DLD1 (cell line): ENCODE measurements around the gene CYP2C8.
"Not testable (repeated sequence)": the region's sequence is repeated elsewhere in the genome, so short reads cannot be mapped to it uniquely, and the experiment has no call there.

Experiments
- in situ Hi-C: cut with HindIII; loops from 2 replicates; pipeline ENCODE4 v1.10.0; 2017; ENCODE audit warnings: low sequenced_read_pairs

CYP2C8 gene

GRCh38 chr10:95069286-95069685 lies at the start of gene CYP2C8:
Gene CYP2C8 (minus strand): TSS chr10:95069497. CDS start chr10:95069402, 95 bp downstream.
- in situ Hi-C loops: no loop called here

GRCh38 chr10:95116869-95117269 lies 47.6 kb upstream of the CYP2C8 start:
- in situ Hi-C loops: no loop called here

GRCh38 chr10:95110823-95111222 lies 41.5 kb upstream of the CYP2C8 start:
- in situ Hi-C loops: not testable (repeated sequence)

- in situ Hi-C loops: no loop called here
Measured at GRCh38 chr10:95097805-95098204, 28.5 kb upstream of the CYP2C8 start.

- in situ Hi-C loops: no loop called here
Measured at GRCh38 chr10:95096143-95096542, 26.8 kb upstream of the CYP2C8 start.

- in situ Hi-C loops: not testable (repeated sequence)
Measured at GRCh38 chr10:95079626-95080025, 10.3 kb upstream of the CYP2C8 start.

- in situ Hi-C loops: no loop called here
Measured at GRCh38 chr10:95077556-95077955, 8.3 kb upstream of the CYP2C8 start.

GRCh38 chr10:95071107-95071660 lies 1.9 kb upstream of the CYP2C8 start:
- in situ Hi-C loops: no loop called here

- in situ Hi-C loops: not testable (repeated sequence)
Measured at GRCh38 chr10:95064125-95064524, 5.2 kb downstream of the CYP2C8 start.

- in situ Hi-C loops: no loop called here
Measured at GRCh38 chr10:95056744-95057363, 12.4 kb downstream of the CYP2C8 start.

GRCh38 chr10:95049919-95050318 lies 19.4 kb downstream of the CYP2C8 start:
- in situ Hi-C loops: no loop called here

GRCh38 chr10:95048206-95048605 lies 21.1 kb downstream of the CYP2C8 start:
- in situ Hi-C loops: no loop called here

GRCh38 chr10:95039281-95039680 lies 30.0 kb downstream of the CYP2C8 start:
- in situ Hi-C loops: no loop called here

- in situ Hi-C loops: no loop called here
Measured at GRCh38 chr10:95035332-95036295, 33.7 kb downstream of the CYP2C8 start.

GRCh38 chr10:95034401-95034800 lies 34.9 kb downstream of the CYP2C8 start:
- in situ Hi-C loops: no loop called here

- in situ Hi-C loops: no loop called here
Measured at GRCh38 chr10:95031656-95032055, 37.6 kb downstream of the CYP2C8 start.

GRCh38 chr10:95026461-95026860 lies 42.8 kb downstream of the CYP2C8 start:
- in situ Hi-C loops: no loop called here

GRCh38 chr10:94997741-94998174 lies 71.5 kb downstream of the CYP2C8 start:
- in situ Hi-C loops: no loop called here

GRCh38 chr10:94992811-94993210 lies 76.5 kb downstream of the CYP2C8 start:
- in situ Hi-C loops: no loop called here

GRCh38 chr10:94991243-94991888 lies 77.9 kb downstream of the CYP2C8 start:
- in situ Hi-C loops: no loop called here

GRCh38 chr10:94989192-94989591 lies 80.1 kb downstream of the CYP2C8 start:
- in situ Hi-C loops: no loop called here
